NB4 (cell line): ENCODE data around the gene SUN5.

Source experiments
- CTCF ChIP-seq: IDR thresholded peaks from one replicate; pipeline ENCODE4 v1.5.1; 2012; ENCODE audit warnings: low read depth, low read length
- MAX ChIP-seq: IDR thresholded peaks from 2 replicates; pipeline ENCODE4 v1.6.1; 2011; ENCODE audit warnings: low read depth, low read length
- POLR2A ChIP-seq: IDR thresholded peaks from 2 replicates; pipeline ENCODE4 v1.6.1; 2011; ENCODE audit warnings: mild to moderate bottlenecking; ENCODE audit not compliant: insufficient read length; ENCODE audit errors: extremely low read depth

GRCh38 chr20:32977281-32978008, 26.8 kb downstream of the SUN5 start:
- no peak for TF ChIP-seq POLR2A
- TF ChIP-seq CTCF = no peak
- no peak for TF ChIP-seq MAX
